Erythroblast (primary cell): ENCODE data around the gene PATL2.
A peak's percentile ranks its signal among the peaks of the same experiment; 100 is the strongest.
"Not testable (repeated sequence)": the region's sequence is repeated elsewhere in the genome, so short reads cannot be mapped to it uniquely, and the experiment has no call there.

Source experiments
- DNase-seq, 2 experiments: peaks; one replicate each; lab custom pipeline; 2025; lab: John Stamatoyannopoulos, UW
- GATA1 ChIP-seq: IDR thresholded peaks from 2 replicates; pipeline ENCODE4 v1.6.1; 2011; ENCODE audit warnings: low read depth, mild to moderate bottlenecking, control low read depth, low read length, moderate library complexity
- POLR2A ChIP-seq: IDR thresholded peaks from 2 replicates; pipeline ENCODE4 v1.6.1; 2011; ENCODE audit warnings: mild to moderate bottlenecking, low read length

Gene PATL2

GRCh38 chr15:44713006-44713966 lies 2.2 kb upstream of the PATL2 start:
- peak; percentile 38 to 56 for DNase-seq

GRCh38 chr15:44712346-44713005 lies 1.4 kb upstream of the PATL2 start:
- TF ChIP-seq POLR2A: no peak
- TF ChIP-seq GATA1: no peak
- DNase-seq: peak; percentile 86 to 89

More at GRCh38 chr15:44713006-44713966, 2.2 kb upstream of the PATL2 start:
- TF ChIP-seq POLR2A: no peak
- TF ChIP-seq GATA1: no peak

- TF ChIP-seq POLR2A (no peak), GATA1 (no peak)
- DNase-seq: peak; percentile 79 to 86
Observed at GRCh38 chr15:44711743-44712345, 721 bp upstream of the PATL2 start.

- DNase-seq: peak; percentile 65
- TF ChIP-seq POLR2A (no peak), GATA1 (no peak)
Observed at GRCh38 chr15:44710236-44711095, 657 bp downstream of the PATL2 start.

- no peak for TF ChIP-seq GATA1
- TF ChIP-seq POLR2A: no peak
Observed at GRCh38 chr15:44706946-44707636, 4.0 kb downstream of the PATL2 start.

DNA sequence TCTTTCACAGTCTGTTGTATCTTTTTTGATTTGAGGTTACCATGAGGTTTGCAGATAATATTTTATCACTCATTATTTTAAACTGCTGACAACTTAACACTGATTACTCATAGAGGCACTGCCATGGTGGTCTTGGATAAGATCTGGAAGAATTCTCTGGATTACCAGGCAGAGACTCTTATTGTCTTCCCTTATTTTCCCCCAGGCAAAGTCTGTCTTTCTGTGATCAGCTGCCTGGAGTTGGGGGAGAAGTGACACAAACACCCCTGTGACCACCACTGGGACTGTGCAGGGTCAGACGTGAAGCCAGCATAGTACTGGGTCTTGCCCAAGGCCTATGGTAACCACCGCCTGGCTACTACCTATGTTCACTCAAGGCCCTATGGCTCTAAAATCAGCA lies 4.7 kb downstream of the PATL2 start:
- no peak for TF ChIP-seq GATA1
- no peak for TF ChIP-seq POLR2A
- DNase-seq: no peak

More at GRCh38 chr15:44706946-44707636, 4.0 kb downstream of the PATL2 start:
- DNase-seq: no peak

DNA sequence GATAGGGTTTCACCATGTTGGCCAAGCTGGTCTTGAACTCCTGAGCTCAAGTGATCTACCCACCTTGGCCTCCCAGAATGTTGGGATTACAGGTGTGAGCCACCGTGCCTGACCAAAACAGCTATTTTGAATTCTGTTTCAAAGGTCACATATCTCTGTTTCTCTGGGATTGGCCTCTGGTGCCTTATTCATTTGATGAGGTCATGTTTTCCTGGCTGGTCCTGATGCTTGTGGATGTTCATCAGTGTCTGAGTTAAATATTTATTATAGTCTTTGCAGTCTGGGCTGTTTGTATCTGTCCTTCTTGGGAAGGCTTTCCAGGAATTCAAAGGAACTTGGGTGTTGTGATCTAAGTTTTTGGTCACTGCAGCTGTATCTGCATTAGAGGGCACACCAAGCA lies 5.1 kb downstream of the PATL2 start:
- TF ChIP-seq POLR2A (no peak), GATA1 (no peak)
- DNase-seq: no peak

- not testable (repeated sequence) for DNase-seq
Observed at GRCh38 chr15:44700676-44701075, 10.4 kb downstream of the PATL2 start.

DNA sequence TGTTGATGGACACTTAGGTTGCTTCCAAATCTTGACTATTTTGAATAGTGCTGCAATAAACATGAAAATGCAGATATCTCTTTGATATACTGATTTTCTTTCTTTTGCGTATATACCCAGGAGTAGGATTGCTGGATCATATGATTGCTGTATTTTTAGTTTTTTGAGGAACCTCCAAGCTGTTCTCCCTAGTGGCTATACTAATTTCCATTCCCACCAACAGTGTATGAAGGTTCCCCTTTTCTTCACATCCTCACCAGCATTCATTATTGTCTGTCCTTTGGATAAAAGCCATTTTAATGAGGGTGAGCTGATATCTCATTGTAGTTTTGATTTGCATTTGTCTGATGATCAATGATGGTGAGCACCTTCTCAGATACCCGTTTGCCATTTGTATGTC lies 12.5 kb downstream of the PATL2 start:
- no peak for DNase-seq
- TF ChIP-seq POLR2A (no peak), GATA1 (no peak)

DNA sequence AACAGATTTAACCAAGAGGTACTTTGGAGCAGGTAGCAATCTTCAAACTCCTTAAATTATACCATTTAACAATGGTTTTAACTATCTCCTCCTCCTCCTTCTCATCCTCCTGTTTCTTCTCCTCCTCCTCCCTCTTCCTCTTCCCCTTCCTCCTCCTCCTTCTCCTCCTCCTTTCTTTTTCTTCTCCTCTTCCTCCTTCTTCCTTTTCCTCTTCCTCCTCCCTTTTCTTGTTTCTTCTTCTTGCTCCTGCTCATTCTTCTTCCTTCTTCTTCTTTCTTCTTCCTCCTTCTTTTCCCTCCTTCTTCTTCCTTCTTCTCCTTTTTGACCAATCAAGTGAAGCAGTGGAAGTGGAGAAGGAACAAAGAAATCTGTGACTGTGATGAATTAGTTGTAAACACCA lies 14.1 kb downstream of the PATL2 start:
- TF ChIP-seq POLR2A (no peak), GATA1 (no peak)
- no peak for DNase-seq

GRCh38 chr15:44695294-44695693 lies 15.8 kb downstream of the PATL2 start:
- DNase-seq: no peak
- TF ChIP-seq POLR2A (no peak), GATA1 (no peak)

GRCh38 chr15:44694416-44694815 lies 16.7 kb downstream of the PATL2 start:
- no peak for TF ChIP-seq GATA1

DNA sequence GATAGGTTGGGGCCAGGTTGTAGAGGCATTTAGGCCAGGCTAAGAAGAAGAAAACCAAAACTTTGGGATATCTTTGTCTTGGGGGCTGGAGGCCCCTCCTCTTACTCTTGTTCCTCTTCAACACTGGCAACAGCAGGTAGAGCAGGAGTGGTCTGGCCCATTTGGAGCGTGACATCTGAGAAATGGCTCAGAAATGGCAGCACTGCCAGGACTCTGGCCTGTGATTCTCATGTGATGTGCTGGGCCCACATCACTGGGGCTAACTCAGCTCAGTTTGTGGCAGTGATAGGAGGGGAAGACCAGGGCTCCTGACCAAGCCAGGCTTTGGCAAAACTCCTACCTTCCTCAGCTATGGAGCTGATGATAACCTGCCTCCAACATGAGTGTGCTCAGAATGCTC lies 18.5 kb downstream of the PATL2 start:
- no peak for TF ChIP-seq POLR2A
- TF ChIP-seq GATA1: no peak
- DNase-seq: no peak

More at GRCh38 chr15:44694416-44694815, 16.7 kb downstream of the PATL2 start:
- no peak for DNase-seq

- not testable (repeated sequence) for DNase-seq
Observed at GRCh38 chr15:44690245-44690644, 20.9 kb downstream of the PATL2 start.

DNA sequence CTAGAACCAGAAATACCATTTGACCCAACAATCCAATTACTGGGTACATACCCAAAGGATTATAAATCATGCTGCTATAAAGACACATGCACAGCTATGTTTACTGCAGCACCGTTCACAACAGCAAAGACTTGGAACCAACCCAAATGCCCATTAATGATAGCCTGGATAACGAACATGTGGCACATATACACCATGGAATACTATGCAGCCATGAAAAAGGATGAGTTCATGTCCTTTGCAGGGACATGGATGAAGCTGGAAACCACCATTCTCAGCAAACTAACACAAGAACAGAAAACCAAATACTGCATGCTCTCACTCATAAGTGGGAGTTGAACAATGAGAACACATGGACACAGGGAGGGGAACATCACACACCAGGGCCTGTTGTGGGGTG lies 21.8 kb downstream of the PATL2 start:
- DNase-seq: not testable (repeated sequence)

DNA sequence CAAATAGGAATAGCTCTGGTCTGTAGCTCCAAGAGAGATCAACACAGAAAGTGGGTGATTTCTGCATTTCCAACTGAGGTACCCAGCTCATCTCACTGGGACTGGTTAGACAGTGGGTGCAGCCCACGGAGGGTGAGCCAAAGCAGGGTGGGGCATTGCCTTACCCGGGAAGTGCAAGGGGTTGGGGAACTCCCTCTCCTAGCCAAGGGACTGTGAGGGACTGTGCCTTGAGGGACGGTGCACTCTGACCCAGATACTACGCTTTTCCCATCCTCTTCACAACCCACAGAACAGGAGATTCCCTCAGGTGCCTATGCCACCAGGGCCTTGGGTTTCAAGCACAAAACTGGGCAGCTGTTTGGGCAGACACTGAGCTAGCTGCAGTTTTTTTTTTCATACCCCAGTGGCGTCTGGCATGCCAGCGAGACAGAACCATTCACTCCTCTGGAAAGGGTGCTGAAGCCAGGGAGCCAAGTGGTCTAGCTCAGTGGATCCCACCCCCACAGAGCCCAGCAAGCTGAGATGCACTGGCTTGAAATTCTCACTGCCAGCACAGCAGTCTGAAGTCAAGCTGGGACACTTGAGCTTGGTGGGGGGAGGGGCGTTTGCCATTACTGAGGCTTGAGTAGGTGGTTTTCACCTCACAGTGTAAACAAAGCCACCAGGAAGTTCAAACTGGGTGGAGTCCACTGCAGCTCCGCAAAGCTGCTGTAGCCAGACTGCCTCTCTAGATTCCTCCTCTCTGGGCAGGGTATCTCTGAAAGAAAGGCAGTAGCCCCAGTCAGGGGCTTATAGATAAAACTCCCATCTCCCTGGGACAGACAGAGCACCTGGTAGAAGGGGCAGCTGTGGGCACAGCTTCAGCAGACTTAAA lies 28.1 kb downstream of the PATL2 start:
- DNase-seq: peak in 1 of 2 experiments; percentile 20
